Measurements from ENCODE around the gene HMCN2. TPM values are rescaled to one million over a fixed set of nuclear protein-coding genes. Genes with fewer than 3 reads are reported as not detected.

The HMCN2 gene
- total RNA-seq, 6 donors from 2014 or later: 0.76 to 7.3 (median 1.5) TPM

DNA sequence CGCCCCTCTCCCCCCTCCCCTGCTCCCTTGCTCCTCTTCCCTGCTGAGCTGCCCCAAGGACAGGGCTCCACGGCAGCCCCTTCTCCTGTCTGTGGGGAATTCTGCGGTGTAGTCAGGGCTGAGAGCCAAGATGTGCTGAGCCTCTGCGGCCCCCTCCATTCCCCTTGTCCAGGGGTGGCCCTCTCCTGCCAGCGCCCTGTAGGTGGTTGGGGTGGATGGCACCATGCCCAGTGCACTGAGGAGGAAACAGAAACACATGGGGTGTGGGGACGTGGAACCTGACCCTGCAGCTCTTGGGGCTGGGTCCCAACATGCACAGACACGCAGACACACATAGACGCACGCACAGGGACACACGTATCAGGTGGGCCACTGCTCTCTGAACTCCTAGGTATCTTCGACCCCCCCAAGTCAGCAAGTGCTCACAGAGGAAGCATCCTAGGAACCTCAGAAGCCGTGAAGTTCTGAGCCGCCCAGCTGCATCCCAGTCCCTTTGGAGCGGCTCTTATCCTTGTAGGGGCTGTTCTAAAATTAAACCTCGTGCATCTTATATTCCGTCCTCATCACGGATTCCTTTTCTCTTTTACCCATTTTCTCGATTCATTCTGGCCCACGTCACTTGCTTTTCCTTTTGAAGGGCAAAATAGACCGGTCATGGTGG, 64.8 kb downstream of the HMCN2 start:
- H3K27me3 ChIP-seq: no peaks in the 10 kb centered on the region
- WGBS, 2 donors: 62 to 77% methylated on average over 17 to 20 of the region's 20 CpGs

DNA sequence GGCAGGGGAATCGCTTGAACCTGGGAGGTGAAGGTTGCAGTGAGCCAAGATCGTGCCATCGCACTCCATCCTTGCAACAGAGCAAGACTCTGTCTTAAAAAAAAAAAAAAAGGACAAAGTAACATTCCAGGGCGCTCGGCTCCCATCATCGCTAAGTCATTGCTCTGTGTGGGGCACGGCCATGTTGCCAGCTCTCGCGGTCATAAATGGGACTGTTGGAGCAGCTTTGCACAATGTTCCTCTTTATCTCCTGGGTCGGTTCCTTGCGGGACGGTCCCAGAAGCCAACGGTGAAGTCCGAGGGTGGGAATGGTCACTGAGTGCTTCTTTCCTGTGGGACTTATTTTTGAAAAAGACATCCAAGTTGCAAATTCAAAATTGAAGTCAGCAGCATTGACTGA, 65.5 kb downstream of the HMCN2 start:
- DNase-seq (no peak), ATAC-seq (ENCODE audit: low FRiP score in 2 of 2) (no peak)
- Histone ChIP-seq H3K27me3 (no peaks in the 10 kb centered on the region), H3K4me1 (peaks cover 0 to 7% (median 3%) of the 10 kb centered on the region in 4 donors), H3K4me3 (no peak overlapping the region), H3K36me3 (no peaks in the 10 kb centered on the region), H3K27ac (no peak overlapping the region), H3K9me3 (no peaks in the 10 kb centered on the region)
- WGBS, 2 donors: 86 to 91% methylated on average over 14 of the region's 14 CpGs
- TF ChIP-seq EP300 (IDR thresholded peaks at IDR 0.05): no peak

More for the DNA sequence above, 64.8 kb downstream of the HMCN2 start:
- Histone ChIP-seq H3K9me3 (no peaks in the 10 kb centered on the region), H3K27ac (no peak overlapping the region), H3K4me1 (peaks cover 0 to 7% (median 3%) of the 10 kb centered on the region in 4 donors), H3K36me3 (no peaks in the 10 kb centered on the region), H3K4me3 (no peak overlapping the region)
- DNase-seq (peak in 1 of 2 donors; percentile 44), ATAC-seq (ENCODE audit: low FRiP score in 2 of 2) (no peak)
- TF ChIP-seq POLR2AphosphoS5 (IDR thresholded peaks at IDR 0.05) (no peak), EP300 (IDR thresholded peaks at IDR 0.05) (no peak), POLR2A (IDR thresholded peaks at IDR 0.05) (no peak)
- TF ChIP-seq, protein P1, sequence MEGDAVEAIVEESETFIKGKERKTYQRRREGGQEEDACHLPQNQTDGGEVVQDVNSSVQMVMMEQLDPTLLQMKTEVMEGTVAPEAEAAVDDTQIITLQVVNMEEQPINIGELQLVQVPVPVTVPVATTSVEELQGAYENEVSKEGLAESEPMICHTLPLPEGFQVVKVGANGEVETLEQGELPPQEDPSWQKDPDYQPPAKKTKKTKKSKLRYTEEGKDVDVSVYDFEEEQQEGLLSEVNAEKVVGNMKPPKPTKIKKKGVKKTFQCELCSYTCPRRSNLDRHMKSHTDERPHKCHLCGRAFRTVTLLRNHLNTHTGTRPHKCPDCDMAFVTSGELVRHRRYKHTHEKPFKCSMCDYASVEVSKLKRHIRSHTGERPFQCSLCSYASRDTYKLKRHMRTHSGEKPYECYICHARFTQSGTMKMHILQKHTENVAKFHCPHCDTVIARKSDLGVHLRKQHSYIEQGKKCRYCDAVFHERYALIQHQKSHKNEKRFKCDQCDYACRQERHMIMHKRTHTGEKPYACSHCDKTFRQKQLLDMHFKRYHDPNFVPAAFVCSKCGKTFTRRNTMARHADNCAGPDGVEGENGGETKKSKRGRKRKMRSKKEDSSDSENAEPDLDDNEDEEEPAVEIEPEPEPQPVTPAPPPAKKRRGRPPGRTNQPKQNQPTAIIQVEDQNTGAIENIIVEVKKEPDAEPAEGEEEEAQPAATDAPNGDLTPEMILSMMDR (IDR thresholded peaks at IDR 0.05): no peak

DNA sequence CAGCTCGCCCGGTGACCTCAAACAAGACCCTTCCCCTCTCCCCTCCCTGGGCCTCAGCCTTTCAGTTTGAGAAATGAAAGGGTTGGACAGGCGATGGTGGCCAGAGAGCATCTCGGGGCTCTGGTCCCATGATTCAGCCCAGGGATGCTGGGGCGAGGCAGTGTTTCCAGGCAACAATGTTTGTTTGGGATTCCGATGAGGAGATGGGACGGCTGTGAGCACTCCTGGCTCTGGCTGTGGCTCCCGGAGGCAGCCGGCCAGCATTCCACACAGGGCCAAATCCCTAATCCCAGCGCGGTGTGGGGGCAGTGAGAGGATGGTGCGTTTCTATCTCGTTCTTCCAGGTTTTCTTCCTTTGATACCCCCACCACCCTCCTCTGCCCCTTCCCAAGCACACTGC, 66.0 kb downstream of the HMCN2 start:
- no peak overlapping the region for H3K27ac ChIP-seq
- TF ChIP-seq POLR2A (IDR thresholded peaks at IDR 0.05) (no peak), POLR2AphosphoS5 (IDR thresholded peaks at IDR 0.05) (no peak), EP300 (IDR thresholded peaks at IDR 0.05) (no peak)
- TF ChIP-seq, protein P1 (IDR thresholded peaks at IDR 0.05): no peak

DNA sequence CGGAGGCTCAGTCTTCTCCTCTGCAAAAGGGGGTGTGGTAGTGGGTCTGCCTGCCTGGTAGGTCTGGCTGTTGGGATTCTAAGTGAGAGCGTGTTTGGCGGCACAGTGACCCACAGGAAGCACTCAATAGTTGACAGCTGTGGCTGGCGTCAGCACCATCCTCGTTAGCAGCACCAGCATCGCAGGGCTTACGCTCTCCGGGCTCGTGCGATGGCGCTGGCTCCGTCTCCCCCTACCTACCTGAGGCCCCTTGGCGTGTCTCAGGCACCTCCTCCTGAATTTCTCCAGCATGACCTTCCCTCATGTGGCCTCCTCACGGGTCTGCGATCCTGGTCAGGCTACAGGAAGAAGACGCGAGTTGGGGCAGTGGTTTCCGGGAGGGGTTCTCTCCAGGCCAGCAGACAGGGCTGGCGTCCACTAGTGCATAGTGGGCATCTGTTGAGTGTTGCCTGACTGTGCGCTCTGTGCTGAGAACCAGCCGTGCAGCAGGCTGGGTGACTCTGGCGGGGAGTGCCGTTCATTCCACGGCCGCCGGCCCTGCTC, 66.9 kb downstream of the HMCN2 start:
- Histone ChIP-seq H3K36me3 (no peaks in the 10 kb centered on the region), H3K27ac (no peak overlapping the region), H3K9me3 (no peaks in the 10 kb centered on the region), H3K4me3 (no peak overlapping the region), H3K4me1 (peaks cover 0 to 7% (median 3%) of the 10 kb centered on the region in 4 donors), H3K27me3 (no peaks in the 10 kb centered on the region)
- WGBS, 2 donors: 75 to 84% methylated on average over 8 to 26 of the region's 26 CpGs
- ATAC-seq (ENCODE audit: low FRiP score in 2 of 2) (no peak), DNase-seq (peak in 1 of 2 donors; percentile 61)
- TF ChIP-seq POLR2A (IDR thresholded peaks at IDR 0.05): no peak
- TF ChIP-seq POLR2AphosphoS5 (IDR thresholded peaks at IDR 0.05): no peak
- TF ChIP-seq EP300 (IDR thresholded peaks at IDR 0.05): no peak
- TF ChIP-seq, protein P1 (IDR thresholded peaks at IDR 0.05): no peak

More for the DNA sequence above, 66.0 kb downstream of the HMCN2 start:
- peak; percentile 1 to 78 for ATAC-seq (ENCODE audit: low FRiP score in 2 of 2)
- Histone ChIP-seq H3K27me3 (no peaks in the 10 kb centered on the region), H3K4me1 (peaks cover 0 to 7% (median 3%) of the 10 kb centered on the region in 4 donors), H3K36me3 (no peaks in the 10 kb centered on the region), H3K9me3 (no peaks in the 10 kb centered on the region), H3K4me3 (no peak overlapping the region)
- peak in 1 of 2 donors; percentile 86 for DNase-seq
- 51 to 73% methylated on average over 12 to 13 of the region's 13 CpGs for WGBS, 2 donors

DNA sequence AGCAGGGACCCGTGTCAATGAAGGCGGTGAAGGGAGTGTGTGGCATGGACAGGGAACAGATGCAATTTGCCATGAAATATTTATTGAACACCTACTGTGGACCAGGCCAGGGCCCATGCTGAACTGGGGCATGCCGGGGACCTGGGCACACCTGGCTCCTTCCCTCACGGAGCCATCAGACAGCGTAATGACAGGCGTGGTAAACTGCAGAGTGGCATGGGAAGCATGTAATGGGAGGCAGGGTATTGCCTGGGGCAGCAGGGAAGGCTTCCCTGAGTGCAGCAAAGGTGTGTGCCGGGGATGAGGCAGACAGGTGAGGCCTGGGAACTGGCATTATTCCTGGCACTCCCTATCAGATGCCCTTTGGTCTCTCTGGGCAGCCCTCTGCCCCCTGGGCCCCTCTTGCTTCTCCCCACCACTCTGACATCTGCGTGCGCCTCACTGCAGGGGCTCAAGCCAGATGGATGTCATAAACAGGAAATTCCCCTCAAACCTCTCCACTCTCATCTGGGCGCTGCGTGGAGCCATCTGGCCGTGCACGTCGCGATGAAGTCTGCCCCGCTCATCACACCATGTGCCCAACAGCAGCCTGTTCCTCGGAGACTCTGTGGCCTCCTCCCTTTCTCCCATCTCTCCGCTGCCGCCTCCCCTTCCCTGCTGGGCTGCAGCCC, 67.6 kb downstream of the HMCN2 start:
- Histone ChIP-seq H3K9me3 (no peaks in the 10 kb centered on the region), H3K27me3 (no peaks in the 10 kb centered on the region), H3K4me1 (peaks cover 0 to under 1% (median 0%) of the 10 kb centered on the region in 4 donors), H3K4me3 (no peak overlapping the region), H3K27ac (no peak overlapping the region), H3K36me3 (no peaks in the 10 kb centered on the region)
- TF ChIP-seq, protein P1 (IDR thresholded peaks at IDR 0.05): no peak
- no peak for TF ChIP-seq POLR2AphosphoS5 (IDR thresholded peaks at IDR 0.05)
- TF ChIP-seq POLR2A (IDR thresholded peaks at IDR 0.05): no peak
- no peak for TF ChIP-seq EP300 (IDR thresholded peaks at IDR 0.05)
- no peak for ATAC-seq (ENCODE audit: low FRiP score in 2 of 2)
- peak in 1 of 2 donors; percentile 69 for DNase-seq
- WGBS, 2 donors: 36 to 43% methylated on average over 18 to 19 of the region's 19 CpGs

All from upper lobe of left lung (tissue), 6 donors.